Measurements from ENCODE around the gene PIGH. TPM values are rescaled to one million over a fixed set of nuclear protein-coding genes. Genes with fewer than 3 reads are reported as not detected.
A peak's percentile ranks its signal among the peaks of the same experiment; 100 is the strongest.

Gene PIGH
- total RNA-seq: 24.1 TPM

- no peak for DNase-seq (ENCODE audit: extremely low spot score in 2 of 2)
- H3K27ac ChIP-seq: peak within 1 kb of the TSS; percentile 87
- peaks cover 14% of the 10 kb centered on the region for H3K4me1 ChIP-seq
- no peaks in the 10 kb centered on the region for H3K27me3 ChIP-seq
- intact Hi-C loops (cut with DNase I): no loop called here
- TF ChIP-seq, protein P1, sequence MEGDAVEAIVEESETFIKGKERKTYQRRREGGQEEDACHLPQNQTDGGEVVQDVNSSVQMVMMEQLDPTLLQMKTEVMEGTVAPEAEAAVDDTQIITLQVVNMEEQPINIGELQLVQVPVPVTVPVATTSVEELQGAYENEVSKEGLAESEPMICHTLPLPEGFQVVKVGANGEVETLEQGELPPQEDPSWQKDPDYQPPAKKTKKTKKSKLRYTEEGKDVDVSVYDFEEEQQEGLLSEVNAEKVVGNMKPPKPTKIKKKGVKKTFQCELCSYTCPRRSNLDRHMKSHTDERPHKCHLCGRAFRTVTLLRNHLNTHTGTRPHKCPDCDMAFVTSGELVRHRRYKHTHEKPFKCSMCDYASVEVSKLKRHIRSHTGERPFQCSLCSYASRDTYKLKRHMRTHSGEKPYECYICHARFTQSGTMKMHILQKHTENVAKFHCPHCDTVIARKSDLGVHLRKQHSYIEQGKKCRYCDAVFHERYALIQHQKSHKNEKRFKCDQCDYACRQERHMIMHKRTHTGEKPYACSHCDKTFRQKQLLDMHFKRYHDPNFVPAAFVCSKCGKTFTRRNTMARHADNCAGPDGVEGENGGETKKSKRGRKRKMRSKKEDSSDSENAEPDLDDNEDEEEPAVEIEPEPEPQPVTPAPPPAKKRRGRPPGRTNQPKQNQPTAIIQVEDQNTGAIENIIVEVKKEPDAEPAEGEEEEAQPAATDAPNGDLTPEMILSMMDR (IDR thresholded peaks at IDR 0.05): peak in 2 of 3 experiments; percentile 42 to 70
- TF ChIP-seq POLR2A (IDR thresholded peaks at IDR 0.05) (peak in 1 of 2 donors; percentile 74), POLR2AphosphoS5 (IDR thresholded peaks at IDR 0.05; ENCODE audit: insufficient read depth in 1 of 2, low read depth in 1 of 2) (peak in 1 of 2 donors; percentile 84)
- peak within 1 kb of the TSS; percentile 77 to 89 for H3K4me3 ChIP-seq
- H3K9me3 ChIP-seq: no peaks in the 10 kb centered on the region
- H3K36me3 ChIP-seq: no peaks in the 10 kb centered on the region
Measured at GRCh38 chr14:67599698-67600561, at the start of gene PIGH. TSS of gene PIGH (minus strand) at chr14:67600268. CDS start at chr14:67600203, 65 bp downstream.

DNA sequence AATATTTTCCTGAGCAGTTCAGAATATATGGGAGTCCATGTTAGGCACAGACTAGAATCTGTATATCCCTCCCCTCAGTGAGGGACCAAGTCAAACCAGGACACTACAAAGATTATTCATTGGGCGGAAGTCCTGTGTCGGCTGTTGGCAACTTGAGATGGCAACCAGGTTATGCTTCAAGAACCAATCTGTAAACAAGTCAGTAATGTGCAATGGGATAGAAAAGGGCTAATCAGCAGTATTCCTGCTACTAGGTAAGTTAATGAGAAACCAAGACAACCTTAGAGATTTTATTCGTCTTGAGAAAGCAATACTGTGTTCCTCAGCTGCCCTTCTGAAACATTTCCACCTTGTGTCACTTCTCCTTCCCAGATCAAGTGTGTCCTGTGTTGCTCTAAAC lies 46.1 kb upstream of the PIGH start:
- Histone ChIP-seq H3K4me3 (no peak overlapping the region), H3K4me1 (no peaks in the 10 kb centered on the region), H3K27me3 (no peaks in the 10 kb centered on the region), H3K36me3 (peaks cover 0 to 38% of the 10 kb centered on the region in 2 donors), H3K27ac (no peak overlapping the region), H3K9me3 (no peaks in the 10 kb centered on the region)
- intact Hi-C loops (cut with DNase I): no loop called here
- DNase-seq (ENCODE audit: extremely low spot score in 2 of 2): no peak
- TF ChIP-seq, protein P1 (IDR thresholded peaks at IDR 0.05): no peak
- TF ChIP-seq POLR2AphosphoS5 (IDR thresholded peaks at IDR 0.05; ENCODE audit: insufficient read depth in 1 of 2, low read depth in 1 of 2): no peak
- no peak for TF ChIP-seq POLR2A (IDR thresholded peaks at IDR 0.05)

GRCh38 chr14:67645414-67645813 lies 45.3 kb upstream of the PIGH start:
- Histone ChIP-seq H3K4me3 (no peak overlapping the region), H3K9me3 (no peaks in the 10 kb centered on the region), H3K36me3 (peaks cover 0 to 31% of the 10 kb centered on the region in 2 donors), H3K27me3 (no peaks in the 10 kb centered on the region), H3K27ac (no peak overlapping the region), H3K4me1 (no peaks in the 10 kb centered on the region)
- TF ChIP-seq POLR2AphosphoS5 (IDR thresholded peaks at IDR 0.05; ENCODE audit: insufficient read depth in 1 of 2, low read depth in 1 of 2): no peak
- TF ChIP-seq, protein P1 (IDR thresholded peaks at IDR 0.05): no peak
- no peak for TF ChIP-seq POLR2A (IDR thresholded peaks at IDR 0.05)
- intact Hi-C loops (cut with DNase I): no loop called here
- no peak for DNase-seq (ENCODE audit: extremely low spot score in 2 of 2)

DNA sequence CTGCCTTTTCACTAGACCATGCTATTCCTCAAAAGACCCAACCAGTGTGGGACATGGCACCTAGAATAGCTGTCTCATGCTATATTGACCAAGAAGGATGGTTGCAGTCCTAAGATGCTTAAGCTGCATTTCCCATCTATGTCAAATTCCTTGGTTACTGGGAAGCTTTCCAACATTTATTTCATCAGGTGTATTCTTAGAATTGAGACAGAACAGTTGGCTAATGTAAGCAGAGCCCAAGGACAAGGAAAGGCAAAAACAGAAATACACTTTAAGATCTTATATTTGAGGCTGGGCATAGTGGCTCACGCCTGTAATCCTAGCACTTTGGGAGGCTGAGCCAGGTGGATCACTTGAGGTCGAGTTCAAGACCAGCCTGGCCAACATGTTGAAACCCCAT lies 44.4 kb upstream of the PIGH start:
- no peaks in the 10 kb centered on the region for H3K27me3 ChIP-seq
- TF ChIP-seq, protein P1 (IDR thresholded peaks at IDR 0.05): no peak
- no peaks in the 10 kb centered on the region for H3K4me1 ChIP-seq
- H3K27ac ChIP-seq: no peak overlapping the region
- intact Hi-C loops (cut with DNase I): no loop called here
- H3K4me3 ChIP-seq: no peak overlapping the region
- no peaks in the 10 kb centered on the region for H3K9me3 ChIP-seq
- peaks cover 0 to 21% of the 10 kb centered on the region in 2 donors for H3K36me3 ChIP-seq
- no peak for DNase-seq (ENCODE audit: extremely low spot score in 2 of 2)

DNA sequence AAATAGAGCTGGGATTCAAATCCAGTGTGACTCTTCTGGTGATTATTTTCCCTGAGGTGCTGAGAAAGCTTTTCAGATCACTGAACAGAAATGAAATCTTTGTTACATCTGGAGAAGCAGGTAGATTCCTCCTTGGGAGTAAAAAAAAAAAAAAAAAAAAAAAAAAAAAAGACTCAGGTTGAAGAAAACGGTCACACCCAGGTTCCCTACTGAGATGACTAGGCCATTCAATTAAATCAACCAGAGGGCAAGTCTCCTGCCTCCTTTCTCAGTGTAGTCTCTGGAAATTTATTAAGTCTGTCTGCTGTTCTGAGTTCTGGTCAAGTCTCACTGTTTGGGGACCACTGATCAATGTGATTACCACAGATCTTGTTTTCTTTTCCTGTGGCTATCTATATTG lies 43.6 kb upstream of the PIGH start:
- Histone ChIP-seq H3K36me3 (peaks cover 0 to 14% of the 10 kb centered on the region in 2 donors), H3K4me1 (no peaks in the 10 kb centered on the region), H3K4me3 (no peak overlapping the region), H3K27me3 (no peaks in the 10 kb centered on the region), H3K27ac (no peak overlapping the region), H3K9me3 (no peaks in the 10 kb centered on the region)
- intact Hi-C loops (cut with DNase I): no loop called here
- no peak for TF ChIP-seq POLR2A (IDR thresholded peaks at IDR 0.05)
- TF ChIP-seq, protein P1 (IDR thresholded peaks at IDR 0.05): no peak
- TF ChIP-seq POLR2AphosphoS5 (IDR thresholded peaks at IDR 0.05; ENCODE audit: insufficient read depth in 1 of 2, low read depth in 1 of 2): no peak
- DNase-seq (ENCODE audit: extremely low spot score in 2 of 2): no peak
